ENCODE measurements around the gene ZNF808. TPM values are rescaled to one million over a fixed set of nuclear protein-coding genes. Genes with fewer than 3 reads are reported as not detected.

ZNF808 gene
- total and polyA plus RNA-seq, 2 of the 4 experiments (the other 2 are of a cell fraction), result 3.6 to 19.9 TPM

DNA sequence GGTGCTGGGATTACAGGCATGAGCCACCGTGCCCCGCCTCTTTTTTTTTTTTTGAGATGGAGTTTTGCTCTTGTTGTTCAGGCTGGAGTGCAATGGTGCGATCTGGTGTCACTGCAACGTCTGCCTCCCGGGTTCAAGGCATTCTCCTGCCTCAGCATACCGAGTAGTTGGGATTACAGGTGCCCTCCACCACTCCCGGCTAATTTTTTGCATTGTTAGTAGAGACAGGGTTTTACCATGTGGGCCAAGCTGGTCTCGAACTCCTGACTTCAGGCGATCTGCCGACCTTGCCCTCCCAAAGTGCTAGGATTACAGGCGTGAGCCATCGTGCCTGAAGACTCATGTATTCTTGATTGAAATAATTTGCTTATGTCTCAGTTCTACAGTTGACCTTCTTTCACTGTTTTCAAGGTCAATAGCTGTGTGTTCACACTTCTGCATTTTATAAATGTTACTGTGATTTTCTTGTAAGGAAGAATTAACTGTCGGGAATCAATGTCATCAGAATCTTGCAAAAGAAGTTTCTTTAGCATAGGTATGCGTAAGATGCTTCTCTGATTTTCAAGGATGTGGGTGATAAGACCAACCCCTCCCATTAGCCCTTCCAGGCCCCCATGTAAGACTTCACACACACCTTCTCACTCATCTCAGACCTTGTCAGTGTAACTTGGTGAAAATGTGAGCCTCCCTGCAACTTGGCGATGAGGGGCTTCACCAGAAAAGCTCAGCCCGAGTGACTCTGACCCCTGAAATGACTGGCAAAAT is 29.9 kb downstream of the ZNF808 start:
- H2BK20ac ChIP-seq (ENCODE audit: low read depth, low read length), result no peak overlapping the region
- no peak overlapping the region for H2AK9ac ChIP-seq (replicated peaks; ENCODE audit: low read depth, low read length, poor library complexity)
- POLR2A ChIA-PET (ENCODE audit: unreplicated experiment), result no interaction called here
- H4K20me1 ChIP-seq (ENCODE audit: insufficient read depth, low read length), result no peaks in the 10 kb centered on the region
- H3K4me1 ChIP-seq (ENCODE audit: control insufficient read depth, insufficient read depth, low read length), result no peaks in the 10 kb centered on the region
- H3K79me1 ChIP-seq (ENCODE audit: low read depth in 1 of 2, low read length in 2 of 2), result peaks cover 0 to 10% of the 10 kb centered on the region in 2 experiments; a peak in 3 of 4 replicates
- no peak overlapping the region for H3K23ac ChIP-seq (ENCODE audit: low read depth, low read length)
- no peak overlapping the region for H3K4ac ChIP-seq (ENCODE audit: low read depth, low read length)
- H3K36me3 ChIP-seq (ENCODE audit: control insufficient read depth, insufficient read depth, low read length), result peaks cover 45% of the 10 kb centered on the region
- no peak overlapping the region for H4K5ac ChIP-seq (ENCODE audit: low read depth, low read length)
- CTCF ChIA-PET, result no interaction called here
- no peak overlapping the region for H3K4me2 ChIP-seq (ENCODE audit: low read depth, low read length)
- TF ChIP-seq, protein P1, sequence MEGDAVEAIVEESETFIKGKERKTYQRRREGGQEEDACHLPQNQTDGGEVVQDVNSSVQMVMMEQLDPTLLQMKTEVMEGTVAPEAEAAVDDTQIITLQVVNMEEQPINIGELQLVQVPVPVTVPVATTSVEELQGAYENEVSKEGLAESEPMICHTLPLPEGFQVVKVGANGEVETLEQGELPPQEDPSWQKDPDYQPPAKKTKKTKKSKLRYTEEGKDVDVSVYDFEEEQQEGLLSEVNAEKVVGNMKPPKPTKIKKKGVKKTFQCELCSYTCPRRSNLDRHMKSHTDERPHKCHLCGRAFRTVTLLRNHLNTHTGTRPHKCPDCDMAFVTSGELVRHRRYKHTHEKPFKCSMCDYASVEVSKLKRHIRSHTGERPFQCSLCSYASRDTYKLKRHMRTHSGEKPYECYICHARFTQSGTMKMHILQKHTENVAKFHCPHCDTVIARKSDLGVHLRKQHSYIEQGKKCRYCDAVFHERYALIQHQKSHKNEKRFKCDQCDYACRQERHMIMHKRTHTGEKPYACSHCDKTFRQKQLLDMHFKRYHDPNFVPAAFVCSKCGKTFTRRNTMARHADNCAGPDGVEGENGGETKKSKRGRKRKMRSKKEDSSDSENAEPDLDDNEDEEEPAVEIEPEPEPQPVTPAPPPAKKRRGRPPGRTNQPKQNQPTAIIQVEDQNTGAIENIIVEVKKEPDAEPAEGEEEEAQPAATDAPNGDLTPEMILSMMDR (conservative IDR thresholded peaks at IDR 0.05; ENCODE audit: low read depth, low read length), result no peak
- TF ChIP-seq POLR2A (IDR thresholded peaks at IDR 0.05; ENCODE audit: low read depth, low read length), result no peak
- TF ChIP-seq FOS (IDR thresholded peaks at IDR 0.05; ENCODE audit: low read depth, low read length), result no peak
- no peak for TF ChIP-seq RFX5 (IDR thresholded peaks at IDR 0.05; ENCODE audit: low read depth, low read length)
- TF ChIP-seq MAFK (IDR thresholded peaks at IDR 0.05; ENCODE audit: low read depth, low read length), result no peak
- no peak for TF ChIP-seq SMC3 (IDR thresholded peaks at IDR 0.05; ENCODE audit: low read depth, low read length)
- TF ChIP-seq CHD1 (IDR thresholded peaks at IDR 0.05; ENCODE audit: low read depth, low read length), result no peak
- no peak for TF ChIP-seq MXI1 (IDR thresholded peaks at IDR 0.05; ENCODE audit: borderline replicate concordance, low read depth, low read length)
- no peak for TF ChIP-seq RCOR1 (IDR thresholded peaks at IDR 0.05; ENCODE audit: insufficient replicate concordance, low read length)
- TF ChIP-seq NFE2L2 (IDR thresholded peaks at IDR 0.05; ENCODE audit: low read depth, low read length), result no peak
- TF ChIP-seq, protein P2, sequence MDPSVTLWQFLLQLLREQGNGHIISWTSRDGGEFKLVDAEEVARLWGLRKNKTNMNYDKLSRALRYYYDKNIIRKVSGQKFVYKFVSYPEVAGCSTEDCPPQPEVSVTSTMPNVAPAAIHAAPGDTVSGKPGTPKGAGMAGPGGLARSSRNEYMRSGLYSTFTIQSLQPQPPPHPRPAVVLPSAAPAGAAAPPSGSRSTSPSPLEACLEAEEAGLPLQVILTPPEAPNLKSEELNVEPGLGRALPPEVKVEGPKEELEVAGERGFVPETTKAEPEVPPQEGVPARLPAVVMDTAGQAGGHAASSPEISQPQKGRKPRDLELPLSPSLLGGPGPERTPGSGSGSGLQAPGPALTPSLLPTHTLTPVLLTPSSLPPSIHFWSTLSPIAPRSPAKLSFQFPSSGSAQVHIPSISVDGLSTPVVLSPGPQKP (IDR thresholded peaks at IDR 0.05; ENCODE audit: borderline replicate concordance, low read depth, low read length), result no peak
- no peak for TF ChIP-seq RAD21 (IDR thresholded peaks at IDR 0.05; ENCODE audit: low read length)
- TF ChIP-seq BHLHE40 (IDR thresholded peaks at IDR 0.05; ENCODE audit: low read depth, low read length), result no peak
- TF ChIP-seq, protein P3, sequence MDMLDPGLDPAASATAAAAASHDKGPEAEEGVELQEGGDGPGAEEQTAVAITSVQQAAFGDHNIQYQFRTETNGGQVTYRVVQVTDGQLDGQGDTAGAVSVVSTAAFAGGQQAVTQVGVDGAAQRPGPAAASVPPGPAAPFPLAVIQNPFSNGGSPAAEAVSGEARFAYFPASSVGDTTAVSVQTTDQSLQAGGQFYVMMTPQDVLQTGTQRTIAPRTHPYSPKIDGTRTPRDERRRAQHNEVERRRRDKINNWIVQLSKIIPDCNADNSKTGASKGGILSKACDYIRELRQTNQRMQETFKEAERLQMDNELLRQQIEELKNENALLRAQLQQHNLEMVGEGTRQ (IDR thresholded peaks at IDR 0.05; ENCODE audit: low read depth, low read length), result no peak
- no peak overlapping the region for H3K27ac ChIP-seq (ENCODE audit: insufficient read depth, low read length)
- ATAC-seq (ENCODE audit: low read depth) (no peak), DNase-seq (no peak)
- 100% methylated on average over 3 of the region's 16 CpGs; no CpG with 5 or more reads in 1 of the 2 experiments for WGBS, 2 experiments (ENCODE audit: extremely low coverage in 2 of 2, insufficient read length in 1 of 2)
- H4K91ac ChIP-seq (ENCODE audit: insufficient read depth, low read depth, low read length), result no peak overlapping the region
- H3K27me3 ChIP-seq (ENCODE audit: control insufficient read depth, insufficient read depth, low read length), result no peaks in the 10 kb centered on the region
- H3K9me1 ChIP-seq (ENCODE audit: insufficient read depth, low read length), result no peaks in the 10 kb centered on the region
- no peak overlapping the region for H3K9ac ChIP-seq (ENCODE audit: low read depth, low read length)
- no peak overlapping the region for H3K14ac ChIP-seq (replicated peaks; ENCODE audit: low read depth, low read length)
- intact Hi-C loops (cut with micrococcal nuclease), result no loop called here
- in situ Hi-C loops (cut with MboI; ENCODE audit: low sequenced_read_pairs), result no loop called here
- H2BK15ac ChIP-seq (ENCODE audit: low read depth, low read length), result no peak overlapping the region
- dilution Hi-C loops (cut with HindIII; ENCODE audit: low sequenced_read_pairs, unreplicated experiment), result no loop called here
- H2BK120ac ChIP-seq (ENCODE audit: low read depth, low read length), result no peak overlapping the region
- H4K8ac ChIP-seq (ENCODE audit: low read depth in 2 of 2, low read length in 2 of 2), result no peak overlapping the region
- H3K56ac ChIP-seq (ENCODE audit: extremely low read depth, insufficient read depth, low read length), result no peak overlapping the region
- no peak overlapping the region for H3K4me3 ChIP-seq (ENCODE audit: insufficient read depth, low read depth, low read length)
- no peak overlapping the region for H2BK5ac ChIP-seq (ENCODE audit: low read depth, low read length, poor library complexity, severe bottlenecking)
- peaks cover 70% of the 10 kb centered on the region for H3K9me3 ChIP-seq (ENCODE audit: control insufficient read depth, insufficient read depth, low read length)
- H2AFZ ChIP-seq (replicated peaks; ENCODE audit: low read length, poor library complexity), result no peak overlapping the region
- no peak overlapping the region for H2AK5ac ChIP-seq (ENCODE audit: low read depth, low read length)
- H3K18ac ChIP-seq (ENCODE audit: low read depth, low read length), result no peak overlapping the region
- no TSS peak for BruUV-seq (replicated peaks)

All from IMR-90 (cell line).